Measurements from ENCODE around the gene STRIT1. TPM values are rescaled to one million over a fixed set of nuclear protein-coding genes. Genes with fewer than 3 reads are reported as not detected.

STRIT1 gene
- total and polyA plus RNA-seq, 9 of the 15 experiments (the other 6 are each of a cell fraction or from before 2014, with no cell fraction given), result not detected

DNA sequence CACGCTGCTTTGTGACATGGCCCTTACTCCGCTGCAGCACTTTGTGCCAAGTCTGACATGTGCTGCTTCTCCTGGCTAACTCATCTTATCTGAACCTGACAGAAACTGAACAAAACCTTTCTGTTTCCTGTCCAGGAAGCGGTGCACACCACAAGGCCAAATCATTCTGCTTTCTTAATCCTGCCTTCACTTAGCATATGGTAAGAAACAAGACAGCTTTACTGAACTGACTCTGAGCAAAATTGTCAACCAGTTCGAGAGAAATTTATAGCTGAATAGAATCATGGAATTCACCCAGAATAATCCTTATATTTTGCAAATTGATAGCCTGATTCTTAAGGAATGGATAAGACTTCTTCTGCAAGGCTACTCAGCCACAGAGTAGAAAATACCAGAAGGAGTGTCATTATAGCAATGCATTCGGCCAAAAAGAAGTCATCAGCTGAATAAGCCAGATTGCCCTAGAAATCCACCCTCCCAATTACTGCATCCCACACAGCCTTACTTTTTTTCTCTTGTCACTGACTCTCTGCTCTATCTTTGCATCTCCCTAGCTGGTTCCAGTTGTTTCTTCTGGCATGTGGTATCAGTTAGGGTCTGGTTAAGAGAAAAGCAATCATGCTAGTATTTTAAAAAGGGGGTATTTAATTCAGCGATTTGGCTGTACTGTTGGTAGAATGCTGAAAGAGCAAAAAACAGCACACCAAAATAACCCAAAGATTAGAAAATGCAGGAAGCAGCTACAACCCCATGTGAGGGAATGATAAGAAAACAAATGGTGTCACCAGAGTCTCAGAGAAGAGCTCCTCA, 41.6 kb upstream of the STRIT1 start (continued):
- TF ChIP-seq KLF10 (CRISPR knock-in tag; IDR thresholded peaks at IDR 0.05) (no peak), NUFIP1 (IDR thresholded peaks at IDR 0.05; ENCODE audit: partially characterized antibody) (no peak), BDP1 (IDR thresholded peaks at IDR 0.05; ENCODE audit: insufficient read depth, insufficient read length) (no peak), ZNF175 (CRISPR knock-in tag; IDR thresholded peaks at IDR 0.05; ENCODE audit: low read depth) (peak; percentile 73; the same call in 1 of the 2 replicates), CHD7 (IDR thresholded peaks at IDR 0.05; ENCODE audit: low read depth, low read length) (no peak), HDAC8 (tag; IDR thresholded peaks at IDR 0.05) (no peak), SRSF1 (IDR thresholded peaks at IDR 0.05; ENCODE audit: low read depth, low read length) (no peak), ZFP91 (CRISPR knock-in tag; IDR thresholded peaks at IDR 0.05) (no peak)
- TF ChIP-seq, protein P1, sequence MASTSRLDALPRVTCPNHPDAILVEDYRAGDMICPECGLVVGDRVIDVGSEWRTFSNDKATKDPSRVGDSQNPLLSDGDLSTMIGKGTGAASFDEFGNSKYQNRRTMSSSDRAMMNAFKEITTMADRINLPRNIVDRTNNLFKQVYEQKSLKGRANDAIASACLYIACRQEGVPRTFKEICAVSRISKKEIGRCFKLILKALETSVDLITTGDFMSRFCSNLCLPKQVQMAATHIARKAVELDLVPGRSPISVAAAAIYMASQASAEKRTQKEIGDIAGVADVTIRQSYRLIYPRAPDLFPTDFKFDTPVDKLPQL (IDR thresholded peaks at IDR 0.05; ENCODE audit: extremely low read depth, insufficient read length), result no peak
